KOPT-K1 (cell line): ENCODE data around the gene ALG6.

Source experiments
- H3K27ac ChIP-seq: fragments of 200-600 bp; sonication (generic); 2 replicates; pipeline ENCODE4 v1.5.1; 2016; ENCODE audit warnings: antibody characterized with exemption, mild to moderate bottlenecking, low read depth, low read length; ENCODE audit not compliant: poor library complexity, severe bottlenecking
- H3K36me3 ChIP-seq: fragments of 200-600 bp; sonication (generic); 2 replicates; pipeline ENCODE4 v1.5.1; 2017; ENCODE audit warnings: antibody characterized with exemption, mild to moderate bottlenecking, low read length, moderate library complexity; ENCODE audit not compliant: insufficient read depth
- H3K9me3 ChIP-seq: fragments of 200-600 bp; sonication (generic); 2 replicates; pipeline ENCODE4 v1.5.1; 2017; ENCODE audit warnings: antibody characterized with exemption, low read length, mild to moderate bottlenecking; ENCODE audit not compliant: insufficient read depth, poor library complexity, severe bottlenecking

The ALG6 gene

GRCh38 chr1:63362578-63362977 lies 4.8 kb upstream of the ALG6 start:
- no peaks in the 10 kb centered on the region for H3K36me3 ChIP-seq
- no peaks in the 10 kb centered on the region for H3K9me3 ChIP-seq
- no peak overlapping the region for H3K27ac ChIP-seq

GRCh38 chr1:63363014-63363413 lies 4.4 kb upstream of the ALG6 start:
- H3K27ac ChIP-seq: no peak overlapping the region

GRCh38 chr1:63366908-63367214 lies 566 bp upstream of the ALG6 start:
- peaks cover 15% of the 10 kb centered on the region for H3K36me3 ChIP-seq
- no peaks in the 10 kb centered on the region for H3K9me3 ChIP-seq
- peak overlapping the region; percentile 83 for H3K27ac ChIP-seq

More at GRCh38 chr1:63363014-63363413, 4.4 kb upstream of the ALG6 start:
- H3K9me3 ChIP-seq: no peaks in the 10 kb centered on the region
- H3K36me3 ChIP-seq: no peaks in the 10 kb centered on the region

GRCh38 chr1:63368131-63368530 lies 704 bp downstream of the ALG6 start:
- Histone ChIP-seq H3K9me3 (no peaks in the 10 kb centered on the region), H3K27ac (peak overlapping the region; percentile 83)

GRCh38 chr1:63379583-63379982 lies 12.2 kb downstream of the ALG6 start:
- no peak overlapping the region for H3K27ac ChIP-seq
- H3K36me3 ChIP-seq: peaks cover 56% of the 10 kb centered on the region
- no peaks in the 10 kb centered on the region for H3K9me3 ChIP-seq

More at GRCh38 chr1:63368131-63368530, 704 bp downstream of the ALG6 start:
- peaks cover 27% of the 10 kb centered on the region for H3K36me3 ChIP-seq

- Histone ChIP-seq H3K36me3 (peaks cover 36% of the 10 kb centered on the region), H3K9me3 (no peaks in the 10 kb centered on the region)
Observed at GRCh38 chr1:63381741-63382140, 14.3 kb downstream of the ALG6 start.

GRCh38 chr1:63401945-63402344 lies 34.5 kb downstream of the ALG6 start:
- peaks cover 74% of the 10 kb centered on the region for H3K36me3 ChIP-seq
- H3K9me3 ChIP-seq: no peaks in the 10 kb centered on the region
- no peak overlapping the region for H3K27ac ChIP-seq

More at GRCh38 chr1:63381741-63382140, 14.3 kb downstream of the ALG6 start:
- H3K27ac ChIP-seq: no peak overlapping the region

- Histone ChIP-seq H3K36me3 (peaks cover 73% of the 10 kb centered on the region), H3K27ac (no peak overlapping the region), H3K9me3 (no peaks in the 10 kb centered on the region)
Observed at GRCh38 chr1:63403386-63403785, 36.0 kb downstream of the ALG6 start.

GRCh38 chr1:63405021-63405420 lies 37.6 kb downstream of the ALG6 start:
- Histone ChIP-seq H3K9me3 (no peaks in the 10 kb centered on the region), H3K27ac (no peak overlapping the region), H3K36me3 (peaks cover 69% of the 10 kb centered on the region)

GRCh38 chr1:63405987-63406386 lies 38.6 kb downstream of the ALG6 start:
- H3K9me3 ChIP-seq: no peaks in the 10 kb centered on the region
- no peak overlapping the region for H3K27ac ChIP-seq
- H3K36me3 ChIP-seq: peaks cover 68% of the 10 kb centered on the region

GRCh38 chr1:63407002-63407401 lies 39.6 kb downstream of the ALG6 start:
- Histone ChIP-seq H3K9me3 (no peaks in the 10 kb centered on the region), H3K27ac (no peak overlapping the region), H3K36me3 (peaks cover 70% of the 10 kb centered on the region)

- Histone ChIP-seq H3K9me3 (no peaks in the 10 kb centered on the region), H3K36me3 (peaks cover 70% of the 10 kb centered on the region), H3K27ac (no peak overlapping the region)
Observed at GRCh38 chr1:63408331-63408730, 40.9 kb downstream of the ALG6 start.

- no peak overlapping the region for H3K27ac ChIP-seq
- H3K9me3 ChIP-seq: no peaks in the 10 kb centered on the region
- H3K36me3 ChIP-seq: peaks cover 65% of the 10 kb centered on the region
Observed at GRCh38 chr1:63411066-63411465, 43.6 kb downstream of the ALG6 start.

GRCh38 chr1:63413394-63413793 lies 46.0 kb downstream of the ALG6 start:
- Histone ChIP-seq H3K36me3 (peaks cover 60% of the 10 kb centered on the region), H3K27ac (no peak overlapping the region), H3K9me3 (no peaks in the 10 kb centered on the region)

- Histone ChIP-seq H3K9me3 (no peaks in the 10 kb centered on the region), H3K36me3 (peaks cover 60% of the 10 kb centered on the region), H3K27ac (no peak overlapping the region)
Observed at GRCh38 chr1:63414691-63415365, 47.4 kb downstream of the ALG6 start.

- H3K9me3 ChIP-seq: no peaks in the 10 kb centered on the region
- H3K36me3 ChIP-seq: peaks cover 48% of the 10 kb centered on the region
- H3K27ac ChIP-seq: no peak overlapping the region
Observed at GRCh38 chr1:63418101-63418500, 50.7 kb downstream of the ALG6 start.
